ENCODE results near the gene ST6GAL1. TPM values are rescaled to one million over a fixed set of nuclear protein-coding genes. Genes with fewer than 3 reads are reported as not detected.

Gene ST6GAL1
- total RNA-seq, 2 experiments from 2014 or later, result 101 to 104 TPM

GRCh38 chr3:187025656-187026316, 95.5 kb downstream of the ST6GAL1 start:
- ChIA-PET POLR2A (interaction anchor here (0.8 to 2.2 kb wide), 4 partner anchors 9 to 165 kb away, joined by 5 to 6 read pairs (median 6); no protein-coding TSS in a partner anchor), CTCF (interaction anchor here (0.9 to 1.3 kb wide), 3 partner anchors 18 to 165 kb away, joined by 3 read pairs; no protein-coding TSS in a partner anchor)

- ChIA-PET CTCF (interaction anchor here (0.8 to 1.2 kb wide), 3 partner anchors 18 to 32 kb away, joined by 3 read pairs; no protein-coding TSS in a partner anchor), POLR2A (interaction anchor here (0.6 to 2.2 kb wide), 4 partner anchors 9 to 27 kb away, joined by 4 to 6 read pairs (median 6); no protein-coding TSS in a partner anchor)
Measured at GRCh38 chr3:187026317-187026670, 96.0 kb downstream of the ST6GAL1 start.

DNA sequence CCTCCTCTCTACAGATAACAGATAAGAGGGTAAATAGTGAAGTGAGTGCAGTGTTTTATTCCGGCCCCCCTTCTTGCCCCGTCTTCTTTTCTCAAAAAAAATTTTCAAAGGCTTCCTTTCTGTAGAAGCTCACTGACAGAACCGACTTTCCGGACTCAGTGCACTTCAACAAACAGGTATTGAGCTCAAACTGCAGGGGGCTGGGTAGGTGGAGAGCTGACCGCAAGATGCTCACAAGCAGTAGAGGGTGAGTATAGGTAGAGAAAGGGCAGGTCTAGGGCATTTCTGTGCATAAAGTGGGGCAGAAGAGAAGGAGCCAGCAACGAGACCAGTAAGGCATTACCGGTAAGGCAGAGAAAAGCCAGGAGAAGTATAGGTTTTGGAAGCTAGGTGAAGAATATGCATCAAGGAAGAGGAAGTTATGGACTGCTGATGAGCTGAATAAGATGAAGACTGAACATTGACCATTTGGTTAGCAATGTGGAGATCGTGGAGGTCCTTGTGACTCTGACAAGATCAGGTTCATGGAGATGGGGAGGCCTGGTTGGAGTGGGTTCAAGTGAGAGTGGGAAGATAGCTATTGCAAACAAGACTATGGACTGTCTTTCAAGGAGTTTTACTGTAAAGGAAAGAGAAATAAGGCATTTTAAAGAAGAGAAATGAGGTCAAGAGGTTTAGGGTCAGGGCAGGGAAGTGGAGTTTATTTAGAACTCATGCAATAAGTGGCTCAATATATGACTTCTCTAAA, 97.4 kb downstream of the ST6GAL1 start:
- ChIA-PET CTCF (interaction anchor here (1.0 to 1.3 kb wide), 2 partner anchors 13 to 109 kb away, joined by 3 to 7 read pairs; no protein-coding TSS in a partner anchor), POLR2A (interaction anchor here (1.0 kb wide), 1 partner anchor 96 kb away, joined by 5 read pairs; no protein-coding TSS in a partner anchor)

DNA sequence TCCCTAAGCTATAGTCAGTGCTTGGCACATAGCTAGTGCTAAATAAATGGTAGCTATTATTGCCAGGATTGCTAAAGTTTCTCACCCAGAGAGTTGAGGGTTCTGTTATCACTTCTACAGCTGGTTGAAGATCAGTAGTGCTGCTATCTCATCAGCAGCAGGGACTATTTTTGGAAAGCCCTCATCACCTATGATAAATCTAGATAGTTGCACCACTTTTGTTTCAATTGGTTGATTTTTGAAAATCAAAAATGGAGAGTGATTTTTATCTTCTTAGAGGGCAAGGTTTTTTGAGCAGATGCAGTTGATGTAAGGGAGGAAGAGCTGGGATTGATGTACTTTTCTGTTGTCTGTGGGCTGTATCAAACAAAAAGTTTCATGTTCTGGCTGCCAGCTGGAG, 101.6 kb downstream of the ST6GAL1 start:
- CTCF ChIA-PET, result interaction anchor here (1.1 kb wide), 1 partner anchor 108 kb away, joined by 3 read pairs; no protein-coding TSS in a partner anchor
- POLR2A ChIA-PET, result no interaction called here

- ChIA-PET POLR2A (no interaction called here), CTCF (no interaction called here)
Measured at GRCh38 chr3:187036394-187036793, 106.1 kb downstream of the ST6GAL1 start.

- POLR2A ChIA-PET, result no interaction called here
- CTCF ChIA-PET, result no interaction called here
Measured at GRCh38 chr3:187039100-187039722, 108.9 kb downstream of the ST6GAL1 start.

DNA sequence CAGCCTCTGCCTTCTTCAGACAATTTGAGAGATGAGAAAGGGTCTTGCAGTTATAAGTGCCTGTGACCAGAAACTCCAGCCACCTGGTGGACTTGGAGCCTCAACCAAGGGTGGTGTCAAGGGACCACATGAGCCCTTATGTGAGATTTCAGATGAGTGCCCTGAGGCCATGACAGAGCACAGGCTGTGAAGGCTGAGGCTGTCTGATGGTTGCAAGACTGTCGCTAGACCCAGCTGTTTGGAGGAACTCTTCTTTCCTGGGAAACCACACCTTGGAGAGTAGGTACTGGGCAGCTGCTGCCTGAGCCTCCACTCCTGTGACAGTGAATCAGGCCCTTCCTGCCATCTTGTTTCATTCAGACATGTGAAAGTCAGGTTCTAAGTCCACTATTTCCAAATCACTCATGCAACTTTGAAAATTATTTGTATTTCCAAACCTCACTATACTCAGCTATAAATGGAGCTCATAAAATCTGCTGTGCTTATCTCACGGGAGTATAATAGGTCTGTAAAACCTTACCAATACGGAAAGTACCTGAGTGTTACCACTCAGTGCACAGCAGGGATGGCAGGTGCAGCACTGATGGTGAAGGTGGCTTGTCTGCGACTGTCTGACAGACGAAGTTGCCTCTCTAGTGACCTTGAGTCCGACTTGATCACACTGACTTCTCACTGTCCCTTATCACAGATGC, 109.5 kb downstream of the ST6GAL1 start:
- ChIA-PET CTCF (no interaction called here), POLR2A (interaction anchor here (1.8 kb wide), 1 partner anchor 14 kb away, joined by 6 read pairs; no protein-coding TSS in a partner anchor)

- CTCF ChIA-PET, result interaction anchor here (0.6 to 0.8 kb wide), 3 partner anchors 13 to 87 kb away, joined by 3 read pairs; no protein-coding TSS in a partner anchor
- POLR2A ChIA-PET, result interaction anchor here (0.6 to 1.8 kb wide), 2 partner anchors 15 to 267 kb away, joined by 6 to 11 read pairs; no protein-coding TSS in a partner anchor
Measured at GRCh38 chr3:187040516-187041361, 110.4 kb downstream of the ST6GAL1 start.

- POLR2A ChIA-PET, result interaction anchor here (0.6 to 1.8 kb wide), 2 partner anchors 16 to 268 kb away, joined by 6 to 11 read pairs; no protein-coding TSS in a partner anchor
Measured at GRCh38 chr3:187041362-187042307, 111.3 kb downstream of the ST6GAL1 start.

GRCh38 chr3:187042346-187042745, 112.0 kb downstream of the ST6GAL1 start:
- CTCF ChIA-PET, result no interaction called here
- POLR2A ChIA-PET, result no interaction called here

More at GRCh38 chr3:187041362-187042307, 111.3 kb downstream of the ST6GAL1 start:
- CTCF ChIA-PET, result interaction anchor here (0.6 to 0.8 kb wide), 3 partner anchors 14 to 88 kb away, joined by 3 read pairs; no protein-coding TSS in a partner anchor

DNA sequence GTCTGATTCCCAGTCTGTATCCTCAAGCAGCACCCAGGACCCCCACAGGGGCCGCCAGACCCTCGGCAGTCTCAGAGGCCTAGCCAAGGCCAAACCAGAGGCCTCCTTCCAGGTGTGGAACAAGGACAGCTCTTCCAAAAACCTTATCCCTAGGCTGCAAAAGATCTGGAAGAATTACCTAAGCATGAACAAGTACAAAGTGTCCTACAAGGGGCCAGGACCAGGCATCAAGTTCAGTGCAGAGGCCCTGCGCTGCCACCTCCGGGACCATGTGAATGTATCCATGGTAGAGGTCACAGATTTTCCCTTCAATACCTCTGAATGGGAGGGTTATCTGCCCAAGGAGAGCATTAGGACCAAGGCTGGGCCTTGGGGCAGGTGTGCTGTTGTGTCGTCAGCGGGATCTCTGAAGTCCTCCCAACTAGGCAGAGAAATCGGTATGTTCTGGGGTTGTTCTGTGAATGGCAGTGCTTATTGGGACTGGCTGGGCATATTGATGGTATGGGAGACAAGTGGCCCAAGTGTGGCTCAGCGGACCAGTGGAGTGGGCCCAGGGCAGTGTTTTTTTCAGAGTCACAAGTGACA, 112.6 kb downstream of the ST6GAL1 start:
- POLR2A ChIA-PET, result interaction anchor here (0.6 kb wide), 1 partner anchor 151 kb away, joined by 5 read pairs; no protein-coding TSS in a partner anchor
- CTCF ChIA-PET, result no interaction called here

DNA sequence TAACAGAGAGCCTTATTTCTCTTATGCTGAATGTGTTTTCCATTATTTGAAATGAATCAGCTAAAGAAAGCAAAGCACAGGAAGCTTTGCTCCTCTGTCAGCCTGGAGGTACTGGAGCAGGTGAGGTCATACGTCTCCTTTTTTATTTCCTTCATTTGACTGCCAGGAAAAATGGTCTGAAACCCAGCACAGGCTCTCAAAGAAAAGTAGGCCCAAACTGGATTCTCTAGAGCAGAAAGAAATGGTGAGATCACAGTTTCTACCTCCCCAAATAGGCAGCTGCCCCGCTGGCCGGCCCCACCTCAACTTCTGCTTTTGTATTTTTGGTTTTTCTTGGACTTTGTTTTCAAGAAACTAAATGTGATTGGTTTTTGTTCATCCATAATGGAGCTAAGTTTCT, 113.9 kb downstream of the ST6GAL1 start:
- ChIA-PET POLR2A (no interaction called here), CTCF (interaction anchor here (0.9 to 1.5 kb wide), 3 partner anchors 14 to 21 kb away, joined by 3 to 6 read pairs (median 3); no protein-coding TSS in a partner anchor)

- CTCF ChIA-PET, result interaction anchor here (1.2 to 1.5 kb wide), 2 partner anchors 19 to 20 kb away, joined by 3 to 6 read pairs; no protein-coding TSS in a partner anchor
- POLR2A ChIA-PET, result no interaction called here
Measured at GRCh38 chr3:187044867-187045552, 114.7 kb downstream of the ST6GAL1 start.

DNA sequence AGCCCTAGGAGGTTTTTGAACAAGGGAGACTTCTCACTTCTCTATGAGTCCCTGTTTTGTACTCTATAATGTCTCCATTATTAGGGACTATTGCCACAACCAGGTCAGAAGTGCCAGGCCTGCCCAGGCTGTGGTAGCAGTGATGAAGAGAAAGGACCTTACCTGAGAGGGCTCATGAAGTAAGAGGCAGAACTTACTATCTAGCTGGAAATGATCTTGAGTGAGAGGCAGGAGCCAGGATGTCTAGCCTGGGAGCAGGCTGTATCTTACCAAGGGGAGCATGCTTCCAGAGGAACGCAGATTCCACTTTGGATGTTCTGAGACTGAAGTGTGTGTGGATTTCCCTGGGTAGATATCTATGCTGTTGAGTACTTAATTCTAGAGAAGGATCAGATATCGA, 115.7 kb downstream of the ST6GAL1 start:
- CTCF ChIA-PET, result interaction anchor here (1.3 kb wide), 1 partner anchor 94 kb away, joined by 3 read pairs; no protein-coding TSS in a partner anchor
- POLR2A ChIA-PET, result no interaction called here

- CTCF ChIA-PET, result interaction anchor here (0.6 to 1.1 kb wide), 2 partner anchors 25 to 297 kb away, joined by 3 read pairs; no protein-coding TSS in a partner anchor
Measured at GRCh38 chr3:187049462-187050101, 119.3 kb downstream of the ST6GAL1 start.

More at GRCh38 chr3:187049462-187050101, 119.3 kb downstream of the ST6GAL1 start:
- POLR2A ChIA-PET, result interaction anchor here (0.7 kb wide), 1 partner anchor 114 kb away, joined by 4 read pairs; no protein-coding TSS in a partner anchor

Data from activated CD8-positive, alpha-beta memory T cell treated with anti-CD3 and anti-CD28 coated beads for 36 hours (primary cell).